Measurements from ENCODE around the gene MOCOS. TPM values are rescaled to one million over a fixed set of nuclear protein-coding genes. Genes with fewer than 3 reads are reported as not detected.

MOCOS gene
- total and polyA plus RNA-seq, 2 of the 8 experiments (the other 6 are each of a cell fraction or from before 2014, with no cell fraction given) = 4.7 to 5.8 TPM

DNA sequence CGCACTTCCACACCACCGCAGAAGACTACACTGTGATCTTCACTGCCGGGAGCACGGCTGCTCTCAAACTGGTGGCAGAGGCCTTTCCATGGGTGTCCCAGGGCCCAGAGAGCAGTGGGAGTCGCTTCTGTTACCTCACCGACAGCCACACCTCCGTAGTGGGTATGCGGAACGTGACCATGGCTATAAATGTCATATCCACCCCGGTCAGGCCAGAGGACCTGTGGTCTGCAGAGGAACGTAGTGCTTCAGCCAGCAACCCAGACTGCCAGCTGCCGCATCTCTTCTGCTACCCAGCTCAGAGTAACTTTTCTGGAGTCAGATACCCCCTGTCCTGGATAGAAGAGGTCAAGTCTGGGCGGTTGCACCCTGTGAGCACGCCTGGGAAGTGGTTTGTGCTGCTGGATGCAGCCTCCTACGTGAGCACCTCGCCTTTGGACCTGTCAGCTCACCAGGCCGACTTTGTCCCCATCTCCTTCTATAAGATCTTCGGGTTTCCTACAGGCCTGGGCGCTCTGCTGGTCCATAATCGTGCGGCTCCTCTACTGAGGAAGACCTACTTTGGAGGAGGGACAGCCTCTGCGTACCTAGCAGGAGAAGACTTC lies 12.5 kb downstream of the MOCOS start:
- ChIA-PET CTCF (ENCODE audit: partially characterized antibody) (interaction anchor here (0.5 to 3.8 kb wide), 7 partner anchors 11 to 422 kb away, joined by 3 to 30 read pairs (median 4); no protein-coding TSS in a partner anchor), POLR2A (ENCODE audit: partially characterized antibody) (interaction anchor here (0.5 to 6.0 kb wide), 4 partner anchors 9 to 31 kb away, joined by 3 to 56 read pairs (median 4); partner anchors contain the start of gene MOCOS)
- H3K23ac ChIP-seq (ENCODE audit: insufficient read length) = no peak overlapping the region
- no peak for FAIRE-seq
- no peak overlapping the region for H2AFZ ChIP-seq (ENCODE audit: low read length)
- H2BK120ac ChIP-seq (replicated peaks; ENCODE audit: low read depth, low read length) = no peak overlapping the region
- H3K9ac ChIP-seq (replicated peaks in 1 of 4; ENCODE audit: extremely low read depth in 1 of 4, low read depth in 3 of 4, low read length in 3 of 4) = no peak overlapping the region; a peak in 1 of 7 replicates
- H4K8ac ChIP-seq (ENCODE audit: extremely low read depth, insufficient read depth, low read length) = peak overlapping the region; percentile 15; the same call in 1 of the 2 replicates
- no peak overlapping the region for H3K14ac ChIP-seq (ENCODE audit: insufficient read length)
- no peak for DNase-seq (ENCODE audit: low read depth in 1 of 2, low spot score in 2 of 2)
- H3K79me2 ChIP-seq (ENCODE audit: control insufficient read depth in 1 of 2, insufficient read depth in 2 of 2, low read length in 2 of 2) = no peaks in the 10 kb centered on the region
- no peaks in the 10 kb centered on the region for H3K23me2 ChIP-seq (ENCODE audit: low read depth, low read length)
- no peaks in the 10 kb centered on the region for H3K9me3 ChIP-seq (ENCODE audit: insufficient read depth in 2 of 2, low read depth in 1 of 2, low read length in 1 of 2)
- H4K5ac ChIP-seq (ENCODE audit: insufficient read length, low read depth, low read length) = no peak overlapping the region
- H2BK15ac ChIP-seq (ENCODE audit: low read length) = no peak overlapping the region
- no peak overlapping the region for H3K56ac ChIP-seq (replicated peaks; ENCODE audit: insufficient read length, low read depth, low read length)
- no peak overlapping the region for H2BK5ac ChIP-seq (ENCODE audit: low read depth, low read length)
- H3K4ac ChIP-seq (replicated peaks; ENCODE audit: insufficient read length, low read depth, low read length) = no peak overlapping the region
- H3K27ac ChIP-seq (ENCODE audit: low read depth, low read length) = no peak overlapping the region
- no peaks in the 10 kb centered on the region for H3K79me1 ChIP-seq (ENCODE audit: low read depth, low read length)
- no peak overlapping the region for H3K4me3 ChIP-seq (ENCODE audit: extremely low read depth in 1 of 4, insufficient read depth in 2 of 4, low read depth in 3 of 4, low read length in 4 of 4)
- H3K27me3 ChIP-seq (replicated peaks in 1 of 4; ENCODE audit: control insufficient read depth in 3 of 4, extremely low read depth in 1 of 4, insufficient read depth in 3 of 4, low read length in 3 of 4) = no peaks in the 10 kb centered on the region
- peaks cover 0 to 2% of the 10 kb centered on the region in 2 experiments for H4K20me1 ChIP-seq (replicated peaks in 1 of 2; ENCODE audit: control insufficient read depth in 1 of 2, insufficient read depth in 2 of 2, low read length in 2 of 2)
- H3K18ac ChIP-seq (ENCODE audit: extremely low read depth, low read length) = no peak overlapping the region
- H2BK12ac ChIP-seq (ENCODE audit: low read depth, low read length) = no peak overlapping the region
- no peak overlapping the region for H4K91ac ChIP-seq (replicated peaks; ENCODE audit: insufficient read length, low read length)
- no peaks in the 10 kb centered on the region for H3K36me3 ChIP-seq (ENCODE audit: control insufficient read depth in 2 of 4, insufficient read depth in 4 of 4, low read length in 3 of 4)
- no peak overlapping the region for H2BK20ac ChIP-seq (ENCODE audit: low read length)
- 91% methylated on average over 22 of the region's 22 CpGs; no CpG with 5 or more reads in 1 of the 2 experiments for WGBS, 2 experiments (ENCODE audit: extremely low coverage in 1 of 2, insufficient coverage in 1 of 2, insufficient read length in 1 of 2, insufficient replicate concordance in 2 of 2, low coverage in 1 of 2, low lambda C conversion rate in 2 of 2, missing lambda C conversion rate in 1 of 2)
- H2AK5ac ChIP-seq (ENCODE audit: low read depth, low read length) = no peak overlapping the region
- no peaks in the 10 kb centered on the region for H3K4me1 ChIP-seq (replicated peaks in 1 of 4; ENCODE audit: control insufficient read depth in 3 of 4, insufficient read depth in 4 of 4, low read length in 3 of 4)
- no peak overlapping the region for H3K4me2 ChIP-seq (ENCODE audit: insufficient read depth in 1 of 2, low read depth in 2 of 2, low read length in 2 of 2)
- no peak for TF ChIP-seq SRF (IDR thresholded peaks at IDR 0.05; ENCODE audit: low read depth, low read length)

All from H1 (cell line).